Heart left ventricle (tissue), 13 donors: ENCODE measurements around the gene GALNT10.

Experiments
- POLR2A ChIP-seq, 2 donors: fragments of 450-650 bp; IDR thresholded peaks; one replicate each; pipeline ENCODE4 v1.6.1; 2017; ENCODE audit warnings: antibody characterized with exemption in 2 of 2, mild to moderate bottlenecking in 2 of 2, moderate library complexity in 2 of 2
- TF ChIP-seq, protein P1 (sequence below), 12 donors: fragments of 200-600 bp; sonication (generic) in 4 of 12; IDR thresholded peaks; one replicate each; pipeline versions ENCODE4 v1.5.0 to v1.8.0; 2018 to 2022; ENCODE audit warnings: antibody characterized with exemption in 12 of 12, mild to moderate bottlenecking in 5 of 12
- donor health status: ischemic (EF 13 %, LVEDD 7.1; RV severe dilation, severe dysfunction).
- donor health status: DM: no; HTN: yes; CAD: no.
- donor health status: DM: no; HTN: no; CAD: no.
- donor health status: ischemic (EF 25% LVEDD 6.9; RV normal size, moderate dysfunction).
- donor health status: ischemic (EF 25% LVEDD 5.7; RV mildly dilated, moderate dysfunction).
- donor health status: ischemic (EF 35%, LVEDD 5.7; RV mildly dilated, moderate dysfunction).
- donor health status: nonischemic (EF 11% LVEDD 7.7; RV severe dilation, severe dysfunction).
- donor health status: DM: yes; HTN: yes; CAD: no.
- donor health status: PGD.
- donor health status: ischemic (EF 29% LVEDD 5.4; RV normal size, mild dysfunction).
- donor health status: nonischemic (EF 23%, LVEDD 6.1; RV moderate dilation, normal function).

DNA sequence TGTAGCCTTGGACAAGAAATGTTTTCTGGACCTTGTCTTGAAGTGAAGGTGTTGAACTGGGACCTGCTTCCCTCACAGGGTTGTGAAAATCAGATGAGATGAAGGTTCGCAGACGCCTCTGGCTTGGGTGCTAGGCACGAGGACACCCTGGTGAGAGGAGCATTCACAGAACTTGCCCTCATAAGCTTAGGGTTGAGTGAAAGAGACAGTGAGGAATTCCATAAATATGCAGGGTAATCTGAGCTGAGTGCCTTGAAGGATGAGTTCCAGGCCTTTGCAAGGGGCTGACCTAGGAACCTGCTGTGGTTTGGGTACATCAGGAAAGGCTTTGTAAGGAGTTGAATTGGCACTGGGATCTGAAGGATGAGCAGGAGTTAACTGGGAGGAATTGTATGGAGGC lies 179.6 kb downstream of the GALNT10 start:
- TF ChIP-seq, protein P1, sequence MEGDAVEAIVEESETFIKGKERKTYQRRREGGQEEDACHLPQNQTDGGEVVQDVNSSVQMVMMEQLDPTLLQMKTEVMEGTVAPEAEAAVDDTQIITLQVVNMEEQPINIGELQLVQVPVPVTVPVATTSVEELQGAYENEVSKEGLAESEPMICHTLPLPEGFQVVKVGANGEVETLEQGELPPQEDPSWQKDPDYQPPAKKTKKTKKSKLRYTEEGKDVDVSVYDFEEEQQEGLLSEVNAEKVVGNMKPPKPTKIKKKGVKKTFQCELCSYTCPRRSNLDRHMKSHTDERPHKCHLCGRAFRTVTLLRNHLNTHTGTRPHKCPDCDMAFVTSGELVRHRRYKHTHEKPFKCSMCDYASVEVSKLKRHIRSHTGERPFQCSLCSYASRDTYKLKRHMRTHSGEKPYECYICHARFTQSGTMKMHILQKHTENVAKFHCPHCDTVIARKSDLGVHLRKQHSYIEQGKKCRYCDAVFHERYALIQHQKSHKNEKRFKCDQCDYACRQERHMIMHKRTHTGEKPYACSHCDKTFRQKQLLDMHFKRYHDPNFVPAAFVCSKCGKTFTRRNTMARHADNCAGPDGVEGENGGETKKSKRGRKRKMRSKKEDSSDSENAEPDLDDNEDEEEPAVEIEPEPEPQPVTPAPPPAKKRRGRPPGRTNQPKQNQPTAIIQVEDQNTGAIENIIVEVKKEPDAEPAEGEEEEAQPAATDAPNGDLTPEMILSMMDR (IDR thresholded peaks at IDR 0.05): no peak
- TF ChIP-seq POLR2A (IDR thresholded peaks at IDR 0.05): no peak
